Suprapubic skin (tissue), 3 donors: Measurements from ENCODE around the gene ZBED1.

Experiments
- CTCF ChIP-seq, 2 donors: fragments of 200-600 bp in 1 of 2; fragments of 450-650 bp in 1 of 2; sonication (generic) in 1 of 2; IDR thresholded peaks; one replicate each; pipeline ENCODE4 v1.5.1; 2016 to 2019; ENCODE audit warnings: antibody characterized with exemption in 2 of 2, mild to moderate bottlenecking in 1 of 2, moderate library complexity in 1 of 2
- POLR2A ChIP-seq, 2 donors: fragments of 450-650 bp; IDR thresholded peaks; one replicate each; pipeline ENCODE4 v1.6.1; 2017; ENCODE audit warnings: antibody characterized with exemption in 2 of 2, mild to moderate bottlenecking in 2 of 2, moderate library complexity in 2 of 2

- no peak for TF ChIP-seq POLR2A (IDR thresholded peaks at IDR 0.05)
- TF ChIP-seq CTCF (IDR thresholded peaks at IDR 0.05) = no peak
Measured at GRCh38 chrX:2483398-2484060, 17.2 kb downstream of the ZBED1 start.
